Upper lobe of left lung (tissue), 6 donors: ENCODE measurements around the gene MALSU1. TPM values are rescaled to one million over a fixed set of nuclear protein-coding genes. Genes with fewer than 3 reads are reported as not detected.
A peak's percentile ranks its signal among the peaks of the same experiment; 100 is the strongest.

ENCODE experiments used
- ATAC-seq, 2 donors: fragments of 200-7000 bp; cut with Tn5 transposase; one replicate each; pipeline ENCODE4 v1.9.1; 2022; ENCODE audit warnings: mild to moderate bottlenecking in 2 of 2, moderate library complexity in 2 of 2; ENCODE audit not compliant: low FRiP score in 2 of 2
- DNase-seq, 2 donors: peaks; one replicate each; pipeline ENCODE4 v3.0.0-alpha.2; 2019 to 2020
- H3K27ac ChIP-seq, 4 donors: fragments of 200-600 bp; sonication (generic); one replicate each; pipeline ENCODE4 v1.5.1; 2016 to 2019
- H3K27me3 ChIP-seq, 4 donors: fragments of 200-600 bp; sonication (generic); one replicate each; pipeline ENCODE4 v1.5.1; 2017 to 2019
- H3K36me3 ChIP-seq, 4 donors: fragments of 200-600 bp; sonication (generic); one replicate each; pipeline ENCODE4 v1.5.1; 2016 to 2019
- H3K4me1 ChIP-seq, 4 donors: fragments of 200-600 bp; sonication (generic); one replicate each; pipeline ENCODE4 v1.5.1; 2018 to 2019
- H3K4me3 ChIP-seq, 4 donors: fragments of 200-600 bp; sonication (generic); one replicate each; pipeline ENCODE4 v1.5.1; 2017 to 2019; ENCODE audit warnings: mild to moderate bottlenecking in 2 of 4, moderate library complexity in 1 of 4
- H3K9me3 ChIP-seq, 4 donors: fragments of 200-600 bp; sonication (generic); one replicate each; pipeline ENCODE4 v1.5.1; 2018 to 2019
- EP300 ChIP-seq, 4 donors: sonication (generic); formaldehyde crosslinking; IDR thresholded peaks; one replicate each; pipeline ENCODE4 v1.5.1; 2017; ENCODE audit warnings: antibody characterized with exemption in 4 of 4, control low read depth in 2 of 4
- POLR2A ChIP-seq, 4 donors: fragments of 450-650 bp; IDR thresholded peaks; one replicate each; pipeline ENCODE4 v1.5.1; 2016 to 2017; ENCODE audit warnings: antibody characterized with exemption in 4 of 4, mild to moderate bottlenecking in 2 of 4
- POLR2AphosphoS5 ChIP-seq, 2 donors: sonication (generic); formaldehyde crosslinking; IDR thresholded peaks; one replicate each; pipeline ENCODE4 v1.5.1; 2017; ENCODE audit warnings: antibody characterized with exemption in 2 of 2
- WGBS, 2 donors: methylation state at CpG; one replicate each; pipeline ENCODE4 v1.1.5; 2017 to 2018; 5-methylcytosine and 5-hydroxymethylcytosine counted together
- total RNA-seq, 6 donors: library from RNA; depleted of rRNA in 4 of 6; stranded (reverse); fragments of >200 nt in 4 of 6; gene quantifications; one replicate each; pipeline versions ENCODE4 v1.1.0 to v1.2.1, GENCODE V29; 2016 to 2021
- TF ChIP-seq, protein P1 (sequence below), 6 experiments: fragments of 450-650 bp in 4 of 6; fragments of 200-600 bp in 2 of 6; sonication (generic) in 2 of 6; IDR thresholded peaks; one replicate each; pipeline ENCODE4 v1.5.1; 2016 to 2019; ENCODE audit warnings: antibody characterized with exemption in 6 of 6
- donor health status: DM: no; HTN: no; CAD: no; lungs with moderate emphysema.
- donor health status: DM: no; HTN: yes; CAD: no; lungs with severe emphysema.

The MALSU1 gene
- total RNA-seq, 6 donors from 2014 or later, result 30.5 to 63.2 (median 44.6) TPM

- H3K4me1 ChIP-seq, result peaks cover 0 to 10% (median 0%) of the 10 kb centered on the region in 4 donors
- TF ChIP-seq POLR2A (IDR thresholded peaks at IDR 0.05) (no peak), EP300 (IDR thresholded peaks at IDR 0.05) (no peak)
- no peaks in the 10 kb centered on the region for H3K27me3 ChIP-seq
- H3K4me3 ChIP-seq, result no peak overlapping the region
- WGBS, 2 donors, result 93 to 94% methylated on average over 9 of the region's 9 CpGs
- DNase-seq, result no peak
- H3K27ac ChIP-seq, result no peak overlapping the region
- no peak for ATAC-seq
- H3K9me3 ChIP-seq, result no peaks in the 10 kb centered on the region
- no peaks in the 10 kb centered on the region for H3K36me3 ChIP-seq
Observed at GRCh38 chr7:23343806-23344475, 44.8 kb downstream of the MALSU1 start.

DNA sequence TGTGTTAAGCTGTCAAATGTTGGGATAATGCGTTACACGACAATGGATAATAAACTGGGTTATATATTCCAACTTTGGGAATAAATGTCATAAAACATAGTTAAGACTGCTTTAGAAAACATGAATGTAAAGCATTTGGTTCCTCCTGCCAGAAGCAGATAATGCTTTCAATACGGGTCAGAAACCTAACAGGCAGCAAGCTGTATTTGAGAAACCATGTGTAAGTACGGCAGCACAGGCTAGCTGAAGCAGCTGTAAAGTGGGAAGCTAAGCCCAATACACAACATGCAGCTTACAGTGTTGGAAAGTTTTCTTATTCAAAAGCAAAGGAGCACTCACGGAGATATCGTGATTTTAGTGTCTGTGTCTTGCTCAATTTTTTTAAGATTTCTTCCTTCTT lies 46.5 kb downstream of the MALSU1 start:
- no peaks in the 10 kb centered on the region for H3K36me3 ChIP-seq
- no peak overlapping the region for H3K27ac ChIP-seq
- 77 to 84% methylated on average over 6 of the region's 6 CpGs for WGBS, 2 donors
- TF ChIP-seq POLR2A (IDR thresholded peaks at IDR 0.05) (no peak), EP300 (IDR thresholded peaks at IDR 0.05) (no peak), POLR2AphosphoS5 (IDR thresholded peaks at IDR 0.05) (no peak)
- TF ChIP-seq, protein P1, sequence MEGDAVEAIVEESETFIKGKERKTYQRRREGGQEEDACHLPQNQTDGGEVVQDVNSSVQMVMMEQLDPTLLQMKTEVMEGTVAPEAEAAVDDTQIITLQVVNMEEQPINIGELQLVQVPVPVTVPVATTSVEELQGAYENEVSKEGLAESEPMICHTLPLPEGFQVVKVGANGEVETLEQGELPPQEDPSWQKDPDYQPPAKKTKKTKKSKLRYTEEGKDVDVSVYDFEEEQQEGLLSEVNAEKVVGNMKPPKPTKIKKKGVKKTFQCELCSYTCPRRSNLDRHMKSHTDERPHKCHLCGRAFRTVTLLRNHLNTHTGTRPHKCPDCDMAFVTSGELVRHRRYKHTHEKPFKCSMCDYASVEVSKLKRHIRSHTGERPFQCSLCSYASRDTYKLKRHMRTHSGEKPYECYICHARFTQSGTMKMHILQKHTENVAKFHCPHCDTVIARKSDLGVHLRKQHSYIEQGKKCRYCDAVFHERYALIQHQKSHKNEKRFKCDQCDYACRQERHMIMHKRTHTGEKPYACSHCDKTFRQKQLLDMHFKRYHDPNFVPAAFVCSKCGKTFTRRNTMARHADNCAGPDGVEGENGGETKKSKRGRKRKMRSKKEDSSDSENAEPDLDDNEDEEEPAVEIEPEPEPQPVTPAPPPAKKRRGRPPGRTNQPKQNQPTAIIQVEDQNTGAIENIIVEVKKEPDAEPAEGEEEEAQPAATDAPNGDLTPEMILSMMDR (IDR thresholded peaks at IDR 0.05), result no peak
- ATAC-seq (no peak), DNase-seq (no peak)
- peaks cover 0 to 10% (median 3%) of the 10 kb centered on the region in 4 donors for H3K4me1 ChIP-seq
- no peak overlapping the region for H3K4me3 ChIP-seq
- H3K9me3 ChIP-seq, result no peaks in the 10 kb centered on the region
- H3K27me3 ChIP-seq, result no peaks in the 10 kb centered on the region

DNA sequence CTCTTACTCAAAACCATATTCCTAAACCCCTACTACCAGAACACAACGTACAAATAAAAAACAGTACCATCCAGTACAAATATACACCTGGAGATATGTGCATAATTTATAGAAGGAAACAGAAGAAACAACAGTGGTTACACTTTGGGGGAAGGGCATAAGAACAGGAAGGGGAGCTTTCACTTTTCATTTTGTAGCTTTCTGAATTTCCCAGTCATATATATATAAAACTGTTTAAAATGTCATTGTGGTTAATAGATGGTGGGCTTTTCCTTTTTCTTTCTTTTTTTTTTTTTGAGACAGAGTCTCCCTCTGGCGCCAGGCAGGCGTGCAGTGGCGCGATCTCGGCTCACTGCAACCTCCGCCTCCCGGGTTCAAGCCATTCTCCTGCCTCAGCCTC lies 47.2 kb downstream of the MALSU1 start:
- no peak for TF ChIP-seq POLR2AphosphoS5 (IDR thresholded peaks at IDR 0.05)
- TF ChIP-seq, protein P1 (IDR thresholded peaks at IDR 0.05), result no peak
- no peak for TF ChIP-seq EP300 (IDR thresholded peaks at IDR 0.05)
- TF ChIP-seq POLR2A (IDR thresholded peaks at IDR 0.05), result no peak
- no peak for ATAC-seq
- H3K4me3 ChIP-seq, result peak overlapping the region in 3 of 4 donors; percentile 15 to 39 (median 32)

DNA sequence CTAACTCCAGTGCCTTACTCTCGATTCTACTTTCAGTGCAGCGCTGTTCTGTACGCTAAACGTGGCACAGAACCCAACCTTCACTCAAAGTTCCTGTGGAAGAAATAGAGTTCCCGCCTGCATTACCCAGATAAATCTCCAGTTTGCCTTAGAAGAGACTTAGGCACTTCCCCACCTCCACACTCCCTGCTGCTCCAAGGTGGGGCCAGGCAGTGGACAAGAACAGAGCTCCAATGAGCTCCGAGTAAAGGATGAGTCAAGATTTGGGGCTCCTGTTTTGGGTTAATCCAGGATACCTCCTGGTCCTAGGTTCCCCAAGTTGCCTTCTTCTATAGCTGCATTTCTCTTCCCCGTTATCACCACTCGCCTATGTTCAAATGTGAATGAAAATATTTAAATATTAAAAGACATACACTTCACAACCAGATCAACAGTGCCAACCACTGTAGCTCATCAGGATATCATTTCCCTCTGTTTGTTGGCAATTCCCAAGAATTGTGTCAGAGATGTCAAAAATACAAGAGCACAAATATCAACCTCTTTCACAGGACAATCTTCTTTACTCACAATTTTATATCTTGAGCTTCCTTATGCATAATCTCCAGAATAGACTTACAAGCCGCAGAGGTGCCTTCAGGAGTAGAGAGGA lies 48.0 kb downstream of the MALSU1 start:
- Histone ChIP-seq H3K27me3 (no peaks in the 10 kb centered on the region), H3K4me3 (peak overlapping the region in 3 of 4 donors; percentile 6 to 32 (median 15)), H3K36me3 (no peaks in the 10 kb centered on the region), H3K9me3 (no peaks in the 10 kb centered on the region), H3K4me1 (peaks cover 0 to 10% (median 3%) of the 10 kb centered on the region in 4 donors), H3K27ac (peak overlapping the region in 2 of 4 donors; percentile 4 to 7)
- WGBS, 2 donors, result 66 to 75% methylated on average over 9 of the region's 9 CpGs
- ATAC-seq (no peak), DNase-seq (no peak)
- TF ChIP-seq EP300 (IDR thresholded peaks at IDR 0.05), result no peak
- TF ChIP-seq POLR2AphosphoS5 (IDR thresholded peaks at IDR 0.05), result no peak
- TF ChIP-seq, protein P1 (IDR thresholded peaks at IDR 0.05), result no peak
- no peak for TF ChIP-seq POLR2A (IDR thresholded peaks at IDR 0.05)

More for the DNA sequence above, 47.2 kb downstream of the MALSU1 start:
- Histone ChIP-seq H3K4me1 (peaks cover 0 to 10% (median 3%) of the 10 kb centered on the region in 4 donors), H3K9me3 (no peaks in the 10 kb centered on the region), H3K27ac (no peak overlapping the region), H3K36me3 (no peaks in the 10 kb centered on the region), H3K27me3 (no peaks in the 10 kb centered on the region)
- 33 to 63% methylated on average over 8 of the region's 8 CpGs for WGBS, 2 donors
- peak in 1 of 2 donors; percentile 29 for DNase-seq

DNA sequence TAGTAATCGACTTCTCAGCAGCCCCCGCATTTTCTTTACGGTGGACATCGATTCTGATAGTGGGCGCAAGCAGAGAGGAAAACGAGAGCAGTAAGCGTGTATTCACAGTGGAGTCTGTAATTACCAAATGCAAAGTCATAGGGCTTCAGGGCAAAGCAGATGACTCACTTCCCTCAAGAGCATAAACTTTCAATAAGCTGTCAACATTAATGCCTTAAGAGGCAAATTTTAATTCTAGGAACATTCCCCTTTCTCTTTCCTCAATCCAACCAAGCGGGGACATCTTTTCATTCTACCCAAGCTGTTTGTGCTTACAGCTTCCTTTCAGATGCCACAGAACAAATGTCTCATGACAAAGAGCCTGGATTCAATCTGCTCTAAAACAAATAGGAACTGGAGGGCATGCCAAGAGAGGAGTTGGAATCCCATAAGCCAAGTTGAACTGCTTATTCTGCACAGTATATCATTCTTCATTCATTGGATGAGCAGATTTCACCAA lies 48.6 kb downstream of the MALSU1 start:
- peak overlapping the region in 1 of 4 donors; percentile 6 for H3K4me3 ChIP-seq
- H3K36me3 ChIP-seq, result no peaks in the 10 kb centered on the region
- peak overlapping the region in 2 of 4 donors; percentile 4 to 7 for H3K27ac ChIP-seq
- H3K9me3 ChIP-seq, result no peaks in the 10 kb centered on the region
- no peak for DNase-seq
- no peaks in the 10 kb centered on the region for H3K27me3 ChIP-seq
- 46 to 77% methylated on average over 8 of the region's 8 CpGs for WGBS, 2 donors
- TF ChIP-seq, protein P1 (IDR thresholded peaks at IDR 0.05), result no peak
- TF ChIP-seq POLR2A (IDR thresholded peaks at IDR 0.05), result no peak
- no peak for TF ChIP-seq POLR2AphosphoS5 (IDR thresholded peaks at IDR 0.05)
- no peak for TF ChIP-seq EP300 (IDR thresholded peaks at IDR 0.05)
- H3K4me1 ChIP-seq, result peaks cover 0 to 10% (median 3%) of the 10 kb centered on the region in 4 donors
- ATAC-seq, result peak in 1 of 2 donors; percentile 48
